ENCODE data around the gene BAZ2B. TPM values are rescaled to one million over a fixed set of nuclear protein-coding genes. Genes with fewer than 3 reads are reported as not detected.

The BAZ2B gene, protein sequence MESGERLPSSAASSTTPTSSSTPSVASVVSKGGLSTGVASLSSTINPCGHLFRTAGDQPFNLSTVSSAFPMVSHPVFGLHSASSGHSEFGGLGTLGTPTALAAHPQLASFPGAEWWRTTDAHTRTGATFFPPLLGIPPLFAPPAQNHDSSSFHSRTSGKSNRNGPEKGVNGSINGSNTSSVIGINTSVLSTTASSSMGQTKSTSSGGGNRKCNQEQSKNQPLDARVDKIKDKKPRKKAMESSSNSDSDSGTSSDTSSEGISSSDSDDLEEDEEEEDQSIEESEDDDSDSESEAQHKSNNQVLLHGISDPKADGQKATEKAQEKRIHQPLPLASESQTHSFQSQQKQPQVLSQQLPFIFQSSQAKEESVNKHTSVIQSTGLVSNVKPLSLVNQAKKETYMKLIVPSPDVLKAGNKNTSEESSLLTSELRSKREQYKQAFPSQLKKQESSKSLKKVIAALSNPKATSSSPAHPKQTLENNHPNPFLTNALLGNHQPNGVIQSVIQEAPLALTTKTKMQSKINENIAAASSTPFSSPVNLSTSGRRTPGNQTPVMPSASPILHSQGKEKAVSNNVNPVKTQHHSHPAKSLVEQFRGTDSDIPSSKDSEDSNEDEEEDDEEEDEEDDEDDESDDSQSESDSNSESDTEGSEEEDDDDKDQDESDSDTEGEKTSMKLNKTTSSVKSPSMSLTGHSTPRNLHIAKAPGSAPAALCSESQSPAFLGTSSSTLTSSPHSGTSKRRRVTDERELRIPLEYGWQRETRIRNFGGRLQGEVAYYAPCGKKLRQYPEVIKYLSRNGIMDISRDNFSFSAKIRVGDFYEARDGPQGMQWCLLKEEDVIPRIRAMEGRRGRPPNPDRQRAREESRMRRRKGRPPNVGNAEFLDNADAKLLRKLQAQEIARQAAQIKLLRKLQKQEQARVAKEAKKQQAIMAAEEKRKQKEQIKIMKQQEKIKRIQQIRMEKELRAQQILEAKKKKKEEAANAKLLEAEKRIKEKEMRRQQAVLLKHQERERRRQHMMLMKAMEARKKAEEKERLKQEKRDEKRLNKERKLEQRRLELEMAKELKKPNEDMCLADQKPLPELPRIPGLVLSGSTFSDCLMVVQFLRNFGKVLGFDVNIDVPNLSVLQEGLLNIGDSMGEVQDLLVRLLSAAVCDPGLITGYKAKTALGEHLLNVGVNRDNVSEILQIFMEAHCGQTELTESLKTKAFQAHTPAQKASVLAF (N-terminal part only)
- 1 to 10 TPM; 8.4 to 8.6 TPM for total RNA-seq

DNA sequence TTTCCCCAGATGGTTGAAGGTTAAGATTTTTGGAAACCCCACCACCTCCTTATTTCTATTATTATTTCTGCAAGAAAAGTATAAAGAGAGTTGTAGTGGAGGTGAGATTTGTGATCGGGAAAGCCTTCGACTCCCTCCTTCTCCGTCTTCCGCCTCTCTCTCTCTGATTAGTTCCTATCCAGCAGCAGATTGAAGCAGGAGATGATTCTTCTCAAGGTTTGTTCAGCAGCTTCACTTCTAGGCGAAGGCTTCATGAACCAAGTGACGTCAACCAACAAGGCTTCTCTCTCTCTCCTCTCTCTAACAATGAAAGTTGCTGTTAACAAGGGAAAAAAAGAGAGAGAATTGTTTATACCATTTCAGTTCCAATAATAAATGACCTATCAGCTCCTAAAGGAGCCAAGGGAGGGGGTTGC is at the start of gene BAZ2B:
TSS of gene BAZ2B (minus strand) at position 263 of the 416 bp plus-strand sequence. CDS start 137,829 bp downstream, outside the sequence.

GRCh38 chr2:159285929-159286708 is 330.2 kb downstream of the BAZ2B start, which contains the start of gene WDSUB1:
TSS of gene WDSUB1 (minus strand) at chr2:159286703. CDS start at chr2:159283069, 3,634 bp downstream.

Other genes starting within 250 kb of the BAZ2B start
- 10 to 100 TPM; 86.0 to 89.9 TPM for gene MARCHF7, start 96.0 kb upstream of the BAZ2B start, total RNA-seq
- gene CD302, start 181.7 kb upstream of the BAZ2B start, total RNA-seq = under 1 TPM; 0.29 to 0.50 TPM

All from activated naive CD4-positive, alpha-beta T cell treated with anti-CD3 and anti-CD28 coated beads, Interleukin-2, amount 10 ng/mL, durations not matched to agents 5 hours and 36 hours (primary cell).